ENCODE results near the gene GIT2. TPM values are rescaled to one million over a fixed set of nuclear protein-coding genes. Genes with fewer than 3 reads are reported as not detected.
A peak's percentile ranks its signal among the peaks of the same experiment; 100 is the strongest.
"Not testable (repeated sequence)": the region's sequence is repeated elsewhere in the genome, so short reads cannot be mapped to it uniquely, and the experiment has no call there.

GIT2 gene
- total RNA-seq, 1 experiment from 2014 or later: 9.8 TPM

DNA sequence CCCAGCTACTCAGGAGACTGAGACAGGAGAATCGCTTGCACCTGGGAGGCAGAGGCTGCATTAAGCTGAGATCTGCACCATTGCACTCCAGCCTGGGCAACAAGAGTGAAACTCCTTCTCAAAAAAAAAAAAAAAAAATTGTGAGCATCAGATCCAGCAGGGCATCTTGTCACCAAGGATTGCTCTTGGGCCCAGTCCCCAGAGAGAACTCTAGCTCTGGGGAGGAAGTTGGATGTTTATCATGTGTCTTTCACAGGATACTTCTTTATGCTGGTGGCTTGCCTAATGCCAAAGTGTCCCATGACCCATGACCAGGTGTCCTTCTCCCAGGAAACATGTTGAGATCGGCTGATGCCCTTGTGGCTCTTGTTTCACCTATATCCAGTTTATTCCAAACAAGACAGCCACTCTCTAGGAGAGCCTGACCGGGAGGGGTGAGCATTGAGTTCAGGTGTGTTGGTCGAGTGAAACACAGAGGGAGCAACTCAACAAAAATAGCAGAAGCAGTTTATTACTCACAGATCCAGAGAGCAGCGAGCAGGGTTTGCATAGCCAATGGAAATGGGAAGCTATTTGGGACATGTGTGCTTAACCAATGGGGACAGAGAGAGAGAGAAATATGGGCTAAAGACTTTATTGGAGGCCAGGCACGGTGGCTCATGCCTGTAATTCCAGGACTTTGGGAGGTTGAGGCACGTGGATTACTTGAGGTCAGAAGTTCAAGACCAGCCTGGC lies 102.7 kb downstream of the GIT2 start:
- DNase-seq (ENCODE audit: low spot score): no peak

DNA sequence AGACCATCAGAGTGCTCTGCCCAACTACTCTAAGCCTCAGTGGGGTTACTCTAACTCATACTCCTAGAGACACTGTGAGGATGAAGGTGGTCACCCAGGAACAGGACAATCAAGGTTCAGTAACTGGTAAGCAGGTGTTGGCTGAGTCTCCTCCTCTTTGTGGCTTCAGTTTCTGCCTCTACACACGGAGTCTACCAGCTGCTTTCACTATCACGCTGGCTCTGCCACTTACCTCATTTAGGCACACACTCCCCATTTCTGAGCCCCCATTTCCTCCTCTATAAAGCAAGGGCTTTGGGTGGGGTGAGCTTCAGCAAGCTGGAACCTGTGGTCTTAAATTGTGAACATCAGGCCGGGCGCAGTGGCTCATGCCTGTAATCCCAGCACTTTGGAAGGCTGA lies 103.4 kb downstream of the GIT2 start:
- no peak for DNase-seq (ENCODE audit: low spot score)

DNA sequence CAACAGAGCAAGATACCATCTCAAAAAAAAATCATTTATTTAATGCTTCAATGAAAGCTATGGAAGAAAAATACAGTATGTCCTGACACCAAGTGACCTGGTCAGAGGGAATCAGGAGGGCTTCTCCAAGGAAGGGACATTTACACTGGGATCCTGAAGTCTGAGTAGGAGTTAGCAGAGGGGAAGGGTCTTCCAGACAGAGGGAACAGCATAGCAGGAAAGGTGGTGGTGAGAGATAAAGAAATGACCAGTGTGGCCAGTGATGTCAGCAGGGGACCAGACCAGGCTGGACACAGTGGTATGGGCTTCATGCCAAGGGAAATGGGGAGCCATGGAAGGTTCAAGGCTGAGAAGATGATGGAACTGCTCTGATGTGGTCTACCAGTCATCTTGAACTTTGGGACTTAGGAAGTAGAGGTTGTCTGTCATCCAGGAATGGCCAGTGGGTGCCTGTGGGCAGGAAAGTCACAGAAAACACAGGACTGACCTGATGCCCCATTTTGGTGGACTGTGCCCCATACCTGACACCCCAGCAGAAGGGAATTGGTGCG lies 103.9 kb downstream of the GIT2 start:
- no peak for DNase-seq (ENCODE audit: low spot score)

DNA sequence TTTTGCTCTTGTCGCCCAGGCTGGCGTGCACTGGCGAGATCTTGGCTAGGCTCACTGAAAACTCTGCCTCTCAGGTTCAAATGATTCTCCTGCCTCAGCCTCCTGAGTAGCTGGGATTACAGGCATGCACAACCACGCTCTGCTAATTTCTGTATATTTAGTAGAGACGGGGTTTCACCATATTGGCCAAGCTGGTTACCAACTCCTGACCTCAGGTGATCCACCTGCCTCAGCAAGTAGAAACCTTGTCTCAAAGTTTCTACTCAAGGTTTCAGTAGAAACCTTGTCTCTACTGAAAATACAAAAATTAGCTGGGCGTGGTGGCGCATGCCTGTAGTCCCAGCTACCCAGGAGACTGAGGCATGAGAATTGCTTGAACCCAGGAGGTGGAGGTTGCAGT lies 104.4 kb downstream of the GIT2 start:
- DNase-seq (ENCODE audit: low spot score): not testable (repeated sequence)

DNA sequence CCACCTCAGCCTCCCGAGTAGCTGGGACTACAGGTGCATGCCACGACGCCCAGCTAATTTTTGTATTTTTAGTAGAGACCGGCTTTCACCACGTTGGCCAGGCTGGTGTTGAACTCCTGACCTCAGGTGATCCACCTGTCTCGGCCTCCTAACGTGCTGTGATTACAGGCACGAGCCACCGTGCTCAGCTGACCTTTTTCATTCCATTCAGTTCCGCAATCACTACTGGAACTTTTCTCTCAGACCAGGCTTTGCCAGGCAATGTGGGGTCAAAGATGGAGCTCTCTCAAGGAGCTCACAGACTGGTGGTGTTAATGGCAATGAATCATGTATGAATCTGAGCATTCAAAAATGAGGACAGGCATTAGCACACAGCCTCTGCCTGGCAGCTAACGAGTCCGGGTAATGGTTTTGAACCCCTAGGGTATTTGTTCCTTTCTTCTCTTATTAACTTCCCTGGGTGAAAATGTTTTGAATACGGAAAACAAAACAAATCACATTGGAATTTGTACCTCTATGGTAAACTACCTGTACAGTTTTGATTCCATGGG lies 105.5 kb downstream of the GIT2 start:
- DNase-seq (ENCODE audit: low spot score): no peak

DNA sequence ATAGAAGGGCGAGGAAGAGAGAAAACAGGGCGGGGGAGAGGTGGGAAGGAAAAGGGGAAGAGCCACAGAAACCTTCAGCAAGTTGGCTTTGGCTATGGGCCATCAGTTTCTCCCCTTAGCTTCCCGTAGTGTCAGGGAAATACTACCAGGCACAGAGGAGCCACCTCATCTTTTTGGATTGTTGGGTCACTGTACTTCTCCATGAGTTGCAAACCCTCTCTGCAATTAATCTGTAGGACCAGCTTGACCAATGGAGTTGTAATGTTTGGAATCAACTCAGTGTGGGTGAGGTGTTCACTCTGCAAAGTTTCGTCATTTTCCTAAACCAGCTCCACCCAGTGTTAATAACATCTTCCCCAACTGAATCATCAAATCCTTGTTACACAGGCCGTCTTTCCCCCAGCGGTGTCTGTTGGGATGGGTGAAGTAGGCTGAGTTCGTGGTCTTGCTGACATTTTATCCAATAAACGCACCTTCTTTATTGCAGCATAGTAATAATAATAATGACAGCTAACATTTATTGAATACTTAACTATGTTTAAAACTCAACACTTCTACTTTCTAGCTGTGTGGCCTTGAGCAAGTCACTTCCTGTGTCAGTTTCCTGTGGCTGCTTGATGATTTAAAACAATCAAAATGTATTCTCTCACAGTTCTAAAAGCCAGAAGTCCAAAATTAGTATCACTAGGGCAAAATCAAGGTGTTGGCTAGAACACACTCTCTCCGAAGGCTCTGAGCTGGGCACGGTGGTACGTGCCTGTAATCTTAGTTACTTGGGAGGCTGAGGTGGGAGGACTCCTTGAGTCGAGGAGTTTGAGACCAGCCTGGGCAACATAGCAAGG lies 107.8 kb downstream of the GIT2 start:
- peak; percentile 53 for DNase-seq (ENCODE audit: low spot score)

DNA sequence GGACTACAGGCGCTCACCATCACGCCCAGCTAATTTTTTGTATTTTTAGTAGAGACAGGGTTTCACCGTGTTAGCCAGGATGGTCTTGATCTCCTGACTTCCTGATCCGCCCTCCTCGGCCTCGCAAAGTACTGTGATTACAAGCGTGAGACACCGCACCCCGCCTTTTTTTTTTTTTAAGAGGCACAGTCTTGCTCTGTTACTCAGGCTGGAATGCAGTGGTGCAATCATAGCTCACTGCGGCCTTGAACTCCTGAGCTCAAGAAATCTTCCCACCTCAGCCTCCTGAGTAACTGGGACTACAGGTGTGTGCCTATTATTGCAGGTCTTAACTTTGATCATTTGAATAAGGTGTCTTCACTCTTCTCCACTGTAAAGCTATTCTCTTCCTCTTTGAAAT lies 110.6 kb downstream of the GIT2 start:
- peak; percentile 21 for DNase-seq (ENCODE audit: low spot score)

DNA sequence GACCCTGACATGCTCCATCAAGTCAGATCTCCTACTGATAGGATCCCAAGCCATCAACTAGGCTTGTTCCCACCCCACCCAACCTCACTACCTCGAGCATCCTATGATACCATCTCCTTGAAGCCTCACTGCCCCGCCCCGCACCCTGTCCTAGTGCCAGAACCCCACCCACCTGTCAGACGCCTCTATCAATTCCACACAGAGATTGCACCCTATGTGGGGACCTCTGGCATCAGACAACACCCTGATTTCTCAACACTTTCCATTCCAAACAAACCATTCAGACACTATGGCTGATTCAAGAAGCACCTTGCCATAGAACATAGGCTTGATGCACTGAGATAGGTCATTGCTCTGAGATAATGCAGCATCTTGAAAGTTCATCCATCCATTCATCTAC lies 112.7 kb downstream of the GIT2 start:
- DNase-seq (ENCODE audit: low spot score): no peak

DNA sequence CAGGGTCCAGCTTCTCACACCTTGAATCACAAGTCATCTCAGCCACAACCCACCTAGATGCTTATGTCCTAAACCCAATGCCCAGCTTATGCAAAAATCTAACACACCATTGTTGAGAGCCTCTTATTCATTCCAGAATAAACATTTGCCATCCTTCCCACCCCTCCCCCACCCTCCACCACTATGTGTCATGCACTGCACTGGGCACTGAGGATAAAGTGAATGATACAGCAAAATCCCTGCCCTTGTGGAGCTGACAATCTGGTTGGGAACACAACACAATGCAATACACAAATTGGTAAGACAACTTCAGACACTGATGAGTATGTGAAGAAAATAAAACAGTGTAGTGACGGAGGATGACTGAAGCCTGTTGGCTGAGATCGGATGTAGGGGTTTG lies 114.4 kb downstream of the GIT2 start:
- no peak for DNase-seq (ENCODE audit: low spot score)

DNA sequence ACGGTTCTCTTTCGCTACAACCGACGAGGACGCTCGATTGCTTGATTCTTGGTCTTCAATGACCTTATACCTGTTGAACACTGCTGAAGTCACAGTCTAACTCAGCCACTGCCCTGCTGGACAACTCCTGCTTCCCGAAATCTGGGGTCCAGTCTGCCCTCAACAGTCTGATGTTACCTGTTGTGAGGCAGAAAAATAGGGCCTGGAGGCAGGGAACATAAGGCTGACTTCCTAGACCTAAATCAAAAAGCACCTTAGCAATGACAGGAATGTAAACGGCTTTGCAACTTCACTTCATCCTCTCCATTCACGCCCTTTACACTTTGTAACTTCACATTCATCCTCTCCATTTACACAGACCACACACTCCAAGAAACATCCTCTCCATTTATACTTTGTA lies 115.2 kb downstream of the GIT2 start:
- DNase-seq (ENCODE audit: low spot score): peak; percentile 10

DNA sequence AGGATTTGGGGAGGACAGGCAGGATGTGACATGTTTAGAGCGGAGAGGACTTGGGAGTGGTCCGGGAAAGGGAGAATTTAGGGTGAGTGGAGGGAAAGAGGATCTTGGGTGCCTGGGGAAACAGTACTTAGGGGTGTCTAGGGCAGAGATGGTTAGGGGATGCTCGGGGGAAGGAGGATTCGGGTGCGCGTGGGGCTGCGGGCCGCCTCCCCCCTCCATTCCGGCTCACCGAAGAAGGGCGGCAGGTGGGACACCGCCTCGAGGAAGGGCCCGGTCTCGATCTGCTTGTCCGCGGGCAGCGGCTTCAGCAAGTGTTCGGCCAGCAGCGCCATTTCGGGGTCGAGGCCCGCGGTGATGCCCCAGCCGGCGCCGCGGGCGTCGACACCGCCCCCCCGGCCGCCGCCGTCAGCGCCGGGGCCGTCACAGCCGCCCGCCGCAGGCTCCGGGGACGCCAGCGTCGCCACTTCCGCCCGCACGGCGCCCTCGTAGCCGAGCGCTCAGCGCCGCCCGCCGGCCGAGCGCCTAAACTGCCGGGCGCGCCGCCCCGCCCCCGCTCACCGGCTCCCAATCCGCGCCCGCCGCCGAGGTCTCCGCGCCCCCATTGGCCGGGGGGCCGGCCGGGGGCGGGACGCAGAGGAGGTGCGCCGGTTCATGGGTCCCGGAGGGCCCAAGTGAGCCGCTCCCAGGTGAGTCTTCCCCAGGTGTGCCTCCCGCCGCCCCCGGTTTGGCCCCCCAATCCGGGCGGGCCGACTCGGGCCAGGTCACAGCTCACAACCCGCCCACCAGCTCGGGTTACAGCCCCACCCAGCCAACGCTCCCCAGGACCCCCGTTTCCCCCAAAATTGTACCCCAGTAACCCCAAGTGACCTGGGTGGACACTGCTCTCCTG lies 115.9 kb downstream of the GIT2 start, which contains the start of gene GLTP:
GLTP (minus strand) TSS at position 499 of the 889 bp plus-strand sequence; CDS start at position 332, 167 bp downstream.
- DNase-seq (ENCODE audit: low spot score): peak; percentile 89

Other genes starting within 250 kb of the GIT2 start
- gene TRPV4, start 163.0 kb downstream of the GIT2 start, total RNA-seq (2014; rRNA removed; shearing (Covaris generic)): 0.05 TPM in 1 of 2 replicates, not detected in the other
- gene GLTP, start 115.8 kb downstream of the GIT2 start, total RNA-seq (2014; rRNA removed; shearing (Covaris generic)): 23.7 and 25.7 TPM in 2 replicates
- 8.8 and 16.7 TPM in 2 replicates for gene TCHP, start 96.1 kb downstream of the GIT2 start, total RNA-seq (2014; rRNA removed; shearing (Covaris generic))
- gene ANKRD13A, start 3.1 kb upstream of the GIT2 start, total RNA-seq (2014; rRNA removed; shearing (Covaris generic)): 21.5 and 30.5 TPM in 2 replicates
- 8.3 and 12.9 TPM in 2 replicates for gene C12orf76, start 52.2 kb upstream of the GIT2 start, total RNA-seq (2014; rRNA removed; shearing (Covaris generic))
- 5.5 and 5.8 TPM in 2 replicates for gene IFT81, start 128.0 kb upstream of the GIT2 start, total RNA-seq (2014; rRNA removed; shearing (Covaris generic))

All from HT-29 (cell line).